Karpas-422 (cell line): ENCODE results near the gene SEZ6L. TPM values are rescaled to one million over a fixed set of nuclear protein-coding genes. Genes with fewer than 3 reads are reported as not detected.

Source experiments
- DNase-seq: peaks from one replicate; pipeline ENCODE4 v3.0.0-alpha.2; 2015
- H2AFZ ChIP-seq: fragments of 200-600 bp; sonication (generic); 2 replicates; pipeline ENCODE4 v1.6.1; 2014; ENCODE audit warnings: antibody characterized with exemption, low read length, mixed read lengths
- H3K27ac ChIP-seq: fragments of 200-600 bp; sonication (generic); 2 replicates; pipeline ENCODE4 v1.5.1; 2014; ENCODE audit warnings: mild to moderate bottlenecking, low read length, moderate library complexity
- H3K27me3 ChIP-seq: fragments of 200-600 bp; sonication (generic); 2 replicates; pipeline ENCODE4 v1.6.1; 2014; ENCODE audit warnings: low read length, mixed read lengths
- H3K36me3 ChIP-seq: fragments of 200-600 bp; sonication (generic); 2 replicates; pipeline ENCODE4 v1.6.1; 2014; ENCODE audit warnings: low read length, mixed read lengths; ENCODE audit not compliant: insufficient read depth
- H3K4me1 ChIP-seq: fragments of 200-600 bp; sonication (generic); 2 replicates; pipeline ENCODE4 v1.6.1; 2014; ENCODE audit warnings: mild to moderate bottlenecking, low read length, mixed read lengths
- H3K4me2 ChIP-seq: fragments of 200-600 bp; sonication (generic); 2 replicates; pipeline ENCODE4 v1.6.1; 2014; ENCODE audit warnings: low read length, low read depth, mild to moderate bottlenecking; ENCODE audit not compliant: poor library complexity, severe bottlenecking
- H3K4me3 ChIP-seq: fragments of 200-600 bp; sonication (generic); 2 replicates; pipeline ENCODE4 v1.5.1; 2014; ENCODE audit warnings: mild to moderate bottlenecking, antibody characterized with exemption, low read length, mixed read lengths
- H3K79me2 ChIP-seq: fragments of 200-600 bp; sonication (generic); 2 replicates; pipeline ENCODE4 v1.6.1; 2014; ENCODE audit warnings: mild to moderate bottlenecking, low read length, mixed read lengths
- H3K9ac ChIP-seq: fragments of 200-600 bp; sonication (generic); 2 replicates; pipeline ENCODE4 v1.6.0; 2014; ENCODE audit warnings: low read length
- H3K9me2 ChIP-seq: fragments of 200-600 bp; sonication (generic), shearing (Covaris generic); replicated peaks from 2 replicates; pipeline ENCODE4 v1.6.0; 2014; ENCODE audit warnings: mild to moderate bottlenecking, low read length, moderate library complexity; ENCODE audit not compliant: insufficient read depth
- H3K9me3 ChIP-seq: fragments of 300-700, 200-600 bp; sonication (generic); 2 replicates; pipeline ENCODE4 v1.6.1; 2014; ENCODE audit warnings: low read length, mixed read lengths
- H4K20me1 ChIP-seq: fragments of 200-600 bp; sonication (generic); 2 replicates; pipeline ENCODE4 v1.6.1; 2014; ENCODE audit warnings: mild to moderate bottlenecking, antibody characterized with exemption, low read length, low read depth; ENCODE audit not compliant: insufficient read depth
- total RNA-seq: library from RNA; depleted of rRNA; stranded (reverse); fragments of >200 nt; shearing (Covaris generic); gene quantifications from 2 replicates; pipeline ENCODE4 v1.2.3, GENCODE V29; 2014; ENCODE audit warnings: low replicate concordance

Gene SEZ6L
- total RNA-seq, 1 experiment from 2014 or later = 0.41 TPM

DNA sequence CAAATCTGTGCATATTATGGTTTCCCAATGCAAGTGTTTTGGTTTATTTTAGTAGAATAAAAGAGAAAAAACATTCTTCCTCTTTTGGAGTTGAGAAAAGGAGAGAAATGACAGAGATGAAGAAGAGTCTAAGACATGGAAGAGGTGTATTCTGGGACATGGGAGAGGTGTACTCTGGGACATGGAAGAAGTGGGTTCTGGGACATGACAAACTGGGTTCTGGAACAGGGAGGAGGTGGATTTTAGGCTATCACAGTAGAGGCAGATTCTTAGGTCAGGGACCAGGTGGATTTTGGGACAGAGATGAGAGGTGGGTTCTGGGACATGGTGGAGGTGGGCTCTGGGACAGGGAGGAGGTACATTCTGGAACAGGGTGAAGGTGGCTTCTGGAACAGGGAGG is 257.7 kb downstream of the SEZ6L start:
- H3K9me3 ChIP-seq = peaks cover 10% of the 10 kb centered on the region
- H3K4me1 ChIP-seq = peaks cover 28% of the 10 kb centered on the region
- H3K27me3 ChIP-seq = no peaks in the 10 kb centered on the region
- no peak overlapping the region for H2AFZ ChIP-seq
- H3K9me2 ChIP-seq = no peaks in the 10 kb centered on the region
- H3K27ac ChIP-seq = no peak overlapping the region
- peaks cover 25% of the 10 kb centered on the region for H3K79me2 ChIP-seq
- no peak overlapping the region for H3K4me2 ChIP-seq
- H3K36me3 ChIP-seq = no peaks in the 10 kb centered on the region; the same call in none of the 2 replicates
- H3K9ac ChIP-seq = no peak overlapping the region
- H3K4me3 ChIP-seq = no peak overlapping the region
- no peak for DNase-seq
- H4K20me1 ChIP-seq = 0 out of 2 replicates have a peak, but pooled peaks cover 4% of the 10 kb centered on the region

DNA sequence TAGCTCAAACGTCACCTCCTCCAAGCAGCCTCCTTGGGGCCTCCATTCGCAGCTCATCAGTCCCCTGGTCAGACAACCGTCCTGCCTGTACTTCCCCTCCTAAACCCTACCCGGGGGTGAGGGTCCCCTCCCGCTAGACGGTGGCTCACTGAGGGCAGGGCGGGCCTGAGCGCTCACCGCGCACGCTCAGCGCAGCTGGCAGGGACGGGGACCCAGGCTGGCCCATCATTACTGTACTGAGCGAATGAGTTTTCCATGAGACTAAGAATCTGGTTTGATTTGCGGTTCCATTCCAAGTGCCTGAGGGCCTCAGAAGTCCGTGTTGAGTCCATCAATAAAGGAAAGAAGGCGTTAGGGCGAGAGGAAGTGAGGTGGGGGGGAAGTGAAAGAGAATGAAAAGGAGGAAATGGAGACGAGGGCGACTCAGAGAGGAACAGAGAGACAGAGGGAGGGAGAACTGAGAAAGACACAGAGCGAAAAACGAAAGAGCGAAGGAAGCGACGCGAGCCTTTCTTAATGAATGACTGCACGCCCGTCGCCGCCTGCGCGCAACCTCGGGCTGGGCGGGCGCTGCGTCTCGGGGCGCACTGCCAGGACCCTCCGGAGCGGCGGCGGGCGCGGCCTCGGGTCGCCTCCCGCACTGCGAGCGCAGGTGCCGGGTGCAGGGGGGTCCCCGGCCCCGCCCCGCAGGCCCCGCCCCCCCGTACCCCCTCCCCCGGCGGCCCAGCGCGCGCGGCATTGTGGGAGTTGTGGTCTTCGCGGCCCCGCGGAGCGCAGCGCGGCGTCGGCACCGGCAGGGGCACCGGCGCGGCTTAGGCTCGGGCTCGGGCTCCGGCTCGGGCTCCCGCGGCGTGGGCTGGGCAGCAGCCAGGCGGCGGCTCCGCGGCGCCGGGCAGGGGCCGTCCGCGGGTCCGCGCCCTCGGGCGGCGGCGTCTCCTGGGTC is 259.5 kb downstream of the SEZ6L start, which contains the start of gene ASPHD2:
ASPHD2 (plus strand) TSS at position 746 of the 943 bp plus-strand sequence. CDS start 4,356 bp downstream, outside the sequence.
- peak within 1 kb of the TSS; percentile 86 for H3K4me2 ChIP-seq

DNA sequence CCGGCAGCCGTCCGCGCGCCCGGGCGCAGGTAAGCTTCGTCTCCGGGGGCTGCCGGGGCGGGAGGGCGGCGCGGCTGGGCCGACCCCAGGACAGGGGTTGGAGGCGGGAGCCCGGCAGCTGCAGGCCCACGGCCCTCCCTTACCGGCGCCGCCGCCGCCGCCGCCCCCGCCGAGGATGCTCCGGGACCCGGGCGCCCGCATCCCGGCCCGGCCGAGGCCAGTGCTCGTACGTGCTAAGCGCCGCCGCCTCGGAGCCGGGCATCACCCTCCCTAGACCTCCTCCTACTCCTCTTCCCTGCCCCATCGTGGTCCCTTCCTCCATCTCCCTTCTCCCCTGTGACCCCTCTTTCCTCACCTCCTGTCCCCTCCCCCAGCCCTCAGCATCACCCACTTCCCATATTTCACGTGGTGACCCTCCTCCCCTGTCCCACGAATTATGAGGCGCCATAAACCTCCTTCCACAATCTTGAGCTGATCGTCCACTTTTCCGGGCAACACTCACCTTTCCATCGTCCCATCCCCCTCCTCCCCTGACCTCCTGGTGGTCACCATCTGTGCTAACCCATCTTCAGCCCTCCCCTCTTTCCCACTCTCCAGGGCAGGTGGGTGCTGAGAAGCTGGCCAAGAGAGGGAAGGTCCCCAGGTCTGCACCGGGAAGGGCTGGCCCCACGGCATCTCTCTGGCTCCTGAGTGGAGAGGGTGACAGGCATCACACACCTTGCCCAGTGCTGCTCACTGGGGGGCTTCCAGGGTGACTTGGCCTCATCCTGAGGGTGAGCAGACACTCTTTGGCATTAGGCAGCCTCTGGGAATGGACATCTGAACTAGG is 260.4 kb downstream of the SEZ6L start:
- no peaks in the 10 kb centered on the region for H3K9me2 ChIP-seq
- H4K20me1 ChIP-seq = peaks cover 6% of the 10 kb centered on the region; the same call in 1 of the 2 replicates
- peak overlapping the region; percentile 91 for H3K9ac ChIP-seq
- H3K4me3 ChIP-seq = peak overlapping the region; percentile 96
- peaks cover 28% of the 10 kb centered on the region for H3K4me1 ChIP-seq
- peak; percentile 70 for DNase-seq
- H3K9me3 ChIP-seq = no peaks in the 10 kb centered on the region
- H3K27me3 ChIP-seq = no peaks in the 10 kb centered on the region
- H2AFZ ChIP-seq = peak overlapping the region; percentile 28; the same call in 1 of the 2 replicates
- peak overlapping the region; percentile 84 for H3K4me2 ChIP-seq
- H3K27ac ChIP-seq = peak overlapping the region; percentile 93
- H3K79me2 ChIP-seq = peaks cover 52% of the 10 kb centered on the region
- H3K36me3 ChIP-seq = peaks cover 9% of the 10 kb centered on the region; the same call in 1 of the 2 replicates

More for the DNA sequence above, 259.5 kb downstream of the SEZ6L start, which contains the start of gene ASPHD2:
- Histone ChIP-seq H3K36me3 (no peaks in the 10 kb centered on the region; the same call in 1 of the 2 replicates), H3K27me3 (no peaks in the 10 kb centered on the region), H3K9ac (peak within 1 kb of the TSS; percentile 92), H3K9me2 (no peaks in the 10 kb centered on the region), H4K20me1 (0 out of 2 replicates have a peak, but pooled peaks cover 4% of the 10 kb centered on the region), H2AFZ (peak within 1 kb of the TSS; percentile 79; the same call in 1 of the 2 replicates), H3K4me1 (peaks cover 28% of the 10 kb centered on the region), H3K9me3 (peaks cover under 1% of the 10 kb centered on the region; the same call in 1 of the 2 replicates), H3K4me3 (peak within 1 kb of the TSS; percentile 96), H3K27ac (peak within 1 kb of the TSS; percentile 97), H3K79me2 (peaks cover 44% of the 10 kb centered on the region)
- peak; percentile 94 for DNase-seq

DNA sequence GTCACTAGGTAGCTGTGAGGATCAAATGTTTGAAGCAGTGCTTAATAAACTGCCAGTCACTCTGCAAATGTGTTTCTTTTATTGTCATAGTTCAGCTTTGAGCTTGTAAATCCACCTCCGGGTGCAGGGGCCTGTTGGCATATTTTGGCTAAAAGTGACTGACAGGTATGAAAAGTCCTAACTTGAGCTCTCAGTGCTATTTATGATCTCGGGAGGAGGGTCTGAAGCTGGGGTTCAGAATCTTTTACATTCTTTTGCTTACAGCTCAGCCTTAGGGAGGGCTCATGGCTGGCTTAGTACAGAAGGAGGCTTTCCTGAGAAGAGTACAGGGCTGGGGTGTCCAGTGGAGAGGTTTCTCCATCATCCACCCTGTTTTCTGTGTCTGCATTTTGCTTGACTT is 261.3 kb downstream of the SEZ6L start:
- no peak overlapping the region for H2AFZ ChIP-seq
- no peaks in the 10 kb centered on the region for H3K27me3 ChIP-seq
- H3K9me3 ChIP-seq = no peaks in the 10 kb centered on the region
- H3K4me2 ChIP-seq = peak overlapping the region; percentile 84
- peak overlapping the region; percentile 93 for H3K27ac ChIP-seq
- peak overlapping the region; percentile 91 for H3K9ac ChIP-seq
- H3K4me1 ChIP-seq = peaks cover 28% of the 10 kb centered on the region
- H3K9me2 ChIP-seq = no peaks in the 10 kb centered on the region
- H3K4me3 ChIP-seq = peak overlapping the region; percentile 96
- peaks cover 9% of the 10 kb centered on the region; the same call in 1 of the 2 replicates for H3K36me3 ChIP-seq
- peaks cover 62% of the 10 kb centered on the region for H3K79me2 ChIP-seq
- peaks cover 11% of the 10 kb centered on the region; the same call in 1 of the 2 replicates for H4K20me1 ChIP-seq
- peak; percentile 74 for DNase-seq

DNA sequence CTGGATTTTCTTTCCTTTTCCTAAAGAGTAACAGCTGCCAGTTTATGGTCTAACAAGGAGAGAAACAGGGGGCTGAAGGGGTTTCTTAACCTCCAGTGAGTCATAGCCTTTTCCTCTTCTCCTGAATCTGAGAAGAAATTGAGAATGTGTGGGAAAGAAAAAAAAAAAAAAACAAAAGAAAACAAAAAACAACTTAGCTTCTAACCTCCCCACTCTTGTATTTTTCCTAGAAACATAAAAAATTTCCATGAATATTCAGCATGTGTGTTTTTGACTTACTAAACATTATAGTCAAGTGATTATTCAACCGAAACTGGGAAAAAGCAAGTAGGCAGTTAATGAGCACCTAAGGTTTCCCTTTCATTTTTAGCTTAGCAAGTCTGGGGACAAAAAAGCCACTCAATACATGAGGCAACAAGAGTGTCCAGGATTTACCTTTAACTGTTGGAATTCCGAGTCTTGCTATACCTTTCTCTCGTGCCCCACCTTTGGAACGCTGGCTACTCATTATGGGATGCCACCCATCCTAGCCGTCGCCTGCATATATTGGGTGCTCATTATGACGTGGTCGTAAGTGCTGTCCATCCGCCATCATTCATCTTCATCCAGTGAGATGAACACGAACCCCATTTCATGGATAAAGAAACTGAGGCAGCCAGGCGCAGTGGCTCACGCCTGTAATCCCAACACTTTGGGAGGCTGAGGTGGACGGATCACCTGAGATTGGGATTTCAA is 262.2 kb downstream of the SEZ6L start:
- Histone ChIP-seq H3K9ac (peak overlapping the region; percentile 91), H3K9me2 (no peaks in the 10 kb centered on the region), H3K4me3 (peak overlapping the region; percentile 96; the same call in 1 of the 2 replicates), H3K9me3 (no peaks in the 10 kb centered on the region), H3K36me3 (peaks cover 9% of the 10 kb centered on the region; the same call in 1 of the 2 replicates), H3K79me2 (peaks cover 70% of the 10 kb centered on the region), H4K20me1 (peaks cover 14% of the 10 kb centered on the region; the same call in 1 of the 2 replicates), H3K4me2 (peak overlapping the region; percentile 84), H3K4me1 (peaks cover 28% of the 10 kb centered on the region), H3K27me3 (no peaks in the 10 kb centered on the region), H3K27ac (peak overlapping the region; percentile 93), H2AFZ (no peak overlapping the region)
- no peak for DNase-seq

DNA sequence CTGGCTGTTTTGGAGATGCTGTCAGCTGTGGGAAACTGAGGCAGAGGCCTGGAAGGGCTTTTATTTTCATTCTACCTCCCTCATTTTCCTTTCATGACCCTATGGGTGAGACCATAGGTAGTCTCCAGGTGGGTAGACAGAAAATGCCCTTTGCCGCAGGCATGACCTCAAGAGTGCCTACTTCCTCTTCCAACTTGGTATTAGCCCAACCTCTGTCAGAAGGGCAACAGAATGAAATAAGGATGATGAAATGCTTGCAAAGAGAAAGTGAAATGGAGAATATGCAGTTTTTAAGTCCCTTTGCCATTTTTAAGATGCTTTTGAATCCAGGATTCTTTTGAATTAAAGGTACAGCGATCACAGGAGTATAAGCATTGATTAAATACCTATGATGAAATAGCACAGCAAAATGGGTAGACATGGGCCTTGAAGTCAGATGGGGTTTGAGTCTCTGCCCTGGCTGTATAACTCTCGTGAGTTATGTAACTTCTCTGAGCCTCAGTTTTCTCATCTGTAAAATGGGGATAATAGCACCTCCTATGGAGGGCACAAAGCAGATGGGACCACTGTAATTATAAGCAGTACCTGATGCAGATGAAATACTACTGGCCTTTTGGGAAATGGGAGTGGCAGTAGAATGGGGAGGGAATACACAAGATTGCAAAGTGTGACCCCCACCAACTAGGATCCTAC is 263.5 kb downstream of the SEZ6L start:
- H3K9ac ChIP-seq = no peak overlapping the region
- H2AFZ ChIP-seq = no peak overlapping the region
- no peak overlapping the region for H3K27ac ChIP-seq
- H3K9me3 ChIP-seq = no peaks in the 10 kb centered on the region
- DNase-seq = peak; percentile 46
- H4K20me1 ChIP-seq = peaks cover 26% of the 10 kb centered on the region; the same call in 1 of the 2 replicates
- H3K4me3 ChIP-seq = no peak overlapping the region
- H3K9me2 ChIP-seq = no peaks in the 10 kb centered on the region
- no peak overlapping the region for H3K4me2 ChIP-seq
- peaks cover 9% of the 10 kb centered on the region; the same call in 1 of the 2 replicates for H3K36me3 ChIP-seq
- peaks cover 83% of the 10 kb centered on the region for H3K79me2 ChIP-seq
- no peaks in the 10 kb centered on the region for H3K27me3 ChIP-seq
- H3K4me1 ChIP-seq = peaks cover 27% of the 10 kb centered on the region
